ENCODE results near the gene GNG13. TPM values are rescaled to one million over a fixed set of nuclear protein-coding genes. Genes with fewer than 3 reads are reported as not detected.

Gene GNG13
- total RNA-seq, 5 donors from 2014 or later (not counting 1 experiment from before 2014, with no cell fraction given) = not detected

DNA sequence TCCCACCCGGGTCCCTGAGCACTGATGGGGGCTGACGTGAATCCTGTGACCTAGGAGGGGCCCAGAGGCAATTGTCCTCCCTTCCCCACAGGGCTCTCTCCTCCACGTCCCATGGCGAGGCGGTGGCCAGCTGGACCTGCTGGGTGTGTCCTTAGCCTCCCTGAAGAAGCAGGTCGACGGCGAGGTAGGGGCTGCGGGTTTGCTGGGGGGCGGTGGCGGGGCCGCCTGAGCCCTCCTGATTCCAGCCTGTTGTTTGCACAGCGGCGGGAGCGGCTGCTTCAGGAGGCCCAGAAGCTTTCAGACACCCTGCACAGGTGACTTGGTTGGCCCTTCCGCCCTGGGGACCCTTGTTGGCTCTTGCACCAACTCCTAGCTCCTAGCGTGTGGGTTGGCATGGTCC is 10.4 kb downstream of the GNG13 start:
- no peak overlapping the region for H3K27ac ChIP-seq (ENCODE audit: low read length)
- no peak overlapping the region for H3K4me3 ChIP-seq (ENCODE audit: control insufficient read depth in 1 of 2, extremely low read depth in 1 of 2, low read length in 1 of 2)
- H3K27me3 Mint-ChIP-seq = no peaks in the 10 kb centered on the region
- H3K4me3 Mint-ChIP-seq = peak overlapping the region; percentile 53 to 60 (median 59)
- 95% methylated on average over 17 of the region's 17 CpGs for WGBS (ENCODE audit: insufficient coverage)
- H3K27me3 ChIP-seq (replicated peaks in 1 of 2; ENCODE audit: control insufficient read depth in 2 of 2, extremely low read depth in 1 of 2, insufficient read depth in 2 of 2, low read length in 1 of 2) = no peaks in the 10 kb centered on the region
- H3K9me3 ChIP-seq = no peaks in the 10 kb centered on the region
- H3K27ac Mint-ChIP-seq = no peak overlapping the region
- H3K4me1 ChIP-seq (ENCODE audit: control insufficient read depth in 1 of 2, extremely low read depth in 1 of 2, insufficient read depth in 2 of 2, low read length in 2 of 2) = peaks cover 5 to 37% of the 10 kb centered on the region in 2 experiments
- no peaks in the 10 kb centered on the region for H3K9me3 Mint-ChIP-seq
- POLR2A ChIA-PET = no interaction called here
- H3K4me1 Mint-ChIP-seq = peaks cover 0 to 15% (median 7%) of the 10 kb centered on the region in 3 donors
- H3K36me3 ChIP-seq (ENCODE audit: control insufficient read depth in 2 of 2, extremely low read depth in 1 of 2, insufficient read depth in 1 of 2, low read length in 1 of 2) = peaks cover 9% of the 10 kb centered on the region in 2 donors
- DNase-seq (no peak), ATAC-seq (replicated peaks in 1 of 4) (no peak)
- CTCF ChIA-PET = no interaction called here
- peaks cover 6% of the 10 kb centered on the region for H3K36me3 Mint-ChIP-seq

DNA sequence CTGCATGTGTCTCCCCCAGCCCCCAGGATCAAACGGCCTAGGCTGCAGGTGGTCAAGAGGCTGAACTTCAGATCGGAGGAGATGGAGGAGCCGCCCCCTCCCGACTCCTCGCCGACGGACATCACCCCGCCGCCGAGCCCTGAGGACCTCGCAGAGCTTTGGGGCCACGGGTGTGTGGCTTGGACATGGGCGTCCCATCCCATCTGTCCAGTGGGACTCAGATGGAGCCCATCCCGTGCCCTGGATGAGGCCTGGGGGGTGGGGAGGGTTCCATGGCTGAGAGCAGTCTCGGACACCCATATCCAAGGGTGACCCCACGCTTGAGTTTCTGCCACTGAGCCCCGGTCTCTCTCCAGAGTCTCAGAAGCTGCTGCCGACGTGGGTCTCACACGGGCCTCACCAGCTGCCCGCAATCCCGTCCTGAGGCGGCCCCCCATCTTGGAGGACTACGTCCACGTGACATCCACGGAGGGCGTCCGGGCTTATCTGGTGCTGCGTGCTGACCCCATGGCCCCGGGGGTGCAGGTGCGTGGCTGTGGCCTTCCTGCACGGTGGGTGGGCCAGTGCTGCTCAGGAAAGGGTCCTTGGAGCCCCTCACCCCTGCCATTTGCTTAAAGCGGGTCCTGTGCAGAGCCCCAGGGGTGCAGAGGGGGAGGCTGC is 11.2 kb downstream of the GNG13 start:
- CTCF ChIA-PET = no interaction called here

DNA sequence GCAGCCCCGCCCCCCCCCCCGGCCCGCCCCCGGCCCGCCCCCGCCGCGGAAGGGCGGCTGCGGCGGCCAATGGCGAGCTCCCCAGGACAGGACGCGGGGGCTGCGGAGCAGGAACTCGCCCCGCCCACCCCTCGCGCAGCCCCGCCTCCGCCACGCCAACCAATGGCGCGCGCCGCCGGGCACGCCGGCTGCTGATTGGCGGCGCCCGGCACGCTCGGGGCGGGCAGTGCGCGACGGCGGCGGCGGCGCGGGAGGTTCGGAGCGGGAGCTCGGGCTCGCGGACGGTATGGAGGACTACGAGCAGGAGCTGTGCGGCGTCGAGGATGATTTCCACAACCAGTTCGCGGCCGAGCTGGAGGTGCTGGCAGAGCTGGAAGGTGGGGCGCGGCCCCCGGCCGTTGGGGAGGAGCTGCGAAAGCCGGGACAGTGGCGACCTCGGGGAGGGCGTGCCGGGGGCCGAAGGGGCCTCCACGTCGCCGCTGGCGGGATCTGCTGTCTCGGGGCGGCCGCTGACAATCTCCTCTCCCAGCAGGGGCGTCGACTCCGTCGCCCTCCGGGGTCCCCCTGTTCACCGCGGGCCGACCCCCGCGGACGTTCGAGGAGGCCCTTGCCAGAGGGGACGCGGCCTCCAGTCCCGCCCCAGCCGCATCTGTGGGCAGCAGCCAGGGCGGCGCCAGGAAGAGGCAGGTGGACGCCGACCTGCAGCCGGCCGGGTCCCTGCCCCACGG is 12.0 kb downstream of the GNG13 start, which contains the start of gene CHTF18:
CHTF18 (plus strand) TSS at position 222 of the 728 bp plus-strand sequence; CDS start at position 287, 65 bp downstream.
- POLR2A ChIA-PET = interaction anchor here in 1 of 2 donors (1.0 kb wide), 1 partner anchor 48 kb away, joined by 6 read pairs; the partner anchor contains the start of gene CIAO3
- Mint-ChIP-seq H3K27me3 (no peaks in the 10 kb centered on the region), H3K27ac (peak within 1 kb of the TSS; percentile 55 to 64), H3K4me1 (peaks cover 0 to 18% (median 8%) of the 10 kb centered on the region in 3 donors), H3K4me3 (peak within 1 kb of the TSS; percentile 83 to 85 (median 84)), H3K9me3 (no peaks in the 10 kb centered on the region), H3K36me3 (peaks cover 6% of the 10 kb centered on the region)
- CTCF ChIA-PET = interaction anchor here in 1 of 2 donors (1.0 to 1.2 kb wide), 2 partner anchors 60 to 76 kb away, joined by 3 to 4 read pairs; no protein-coding TSS in a partner anchor
- WGBS (ENCODE audit: insufficient coverage) = under 1% methylated on average over 93 of the region's 97 CpGs
- Histone ChIP-seq H3K36me3 (ENCODE audit: control insufficient read depth in 2 of 2, extremely low read depth in 1 of 2, insufficient read depth in 1 of 2, low read length in 1 of 2) (peaks cover 9% of the 10 kb centered on the region in 2 donors), H3K4me3 (ENCODE audit: control insufficient read depth in 1 of 2, extremely low read depth in 1 of 2, low read length in 1 of 2) (peak within 1 kb of the TSS; percentile 69 to 90), H3K27ac (ENCODE audit: low read length) (peak within 1 kb of the TSS; percentile 12), H3K27me3 (replicated peaks in 1 of 2; ENCODE audit: control insufficient read depth in 2 of 2, extremely low read depth in 1 of 2, insufficient read depth in 2 of 2, low read length in 1 of 2) (no peaks in the 10 kb centered on the region), H3K4me1 (ENCODE audit: control insufficient read depth in 1 of 2, extremely low read depth in 1 of 2, insufficient read depth in 2 of 2, low read length in 2 of 2) (peaks cover 5 to 37% of the 10 kb centered on the region in 2 experiments), H3K9me3 (no peaks in the 10 kb centered on the region)
- ATAC-seq (replicated peaks in 1 of 4) (peak; percentile 95 to 96 (median 96)), DNase-seq (peak; percentile 79 to 97 (median 92))

More for the DNA sequence above, 11.2 kb downstream of the GNG13 start:
- H3K4me3 Mint-ChIP-seq = peak overlapping the region in 2 of 3 donors; percentile 53 to 60
- H3K9me3 ChIP-seq = no peaks in the 10 kb centered on the region
- no peak overlapping the region for H3K27ac ChIP-seq (ENCODE audit: low read length)
- peaks cover 0 to 18% (median 8%) of the 10 kb centered on the region in 3 donors for H3K4me1 Mint-ChIP-seq
- ATAC-seq (replicated peaks in 1 of 4) = no peak
- H3K27ac Mint-ChIP-seq = no peak overlapping the region
- H3K27me3 Mint-ChIP-seq = no peaks in the 10 kb centered on the region
- peak overlapping the region; percentile 55 to 58 for H3K4me3 ChIP-seq (ENCODE audit: control insufficient read depth in 1 of 2, extremely low read depth in 1 of 2, low read length in 1 of 2)
- H3K9me3 Mint-ChIP-seq = no peaks in the 10 kb centered on the region
- H3K36me3 ChIP-seq (ENCODE audit: control insufficient read depth in 2 of 2, extremely low read depth in 1 of 2, insufficient read depth in 1 of 2, low read length in 1 of 2) = peaks cover 9% of the 10 kb centered on the region in 2 donors
- WGBS (ENCODE audit: insufficient coverage) = 85% methylated on average over 23 of the region's 33 CpGs
- peaks cover 5 to 37% of the 10 kb centered on the region in 2 experiments for H3K4me1 ChIP-seq (ENCODE audit: control insufficient read depth in 1 of 2, extremely low read depth in 1 of 2, insufficient read depth in 2 of 2, low read length in 2 of 2)
- no peaks in the 10 kb centered on the region for H3K27me3 ChIP-seq (replicated peaks in 1 of 2; ENCODE audit: control insufficient read depth in 2 of 2, extremely low read depth in 1 of 2, insufficient read depth in 2 of 2, low read length in 1 of 2)
- POLR2A ChIA-PET = no interaction called here
- DNase-seq = no peak
- peaks cover 6% of the 10 kb centered on the region for H3K36me3 Mint-ChIP-seq

DNA sequence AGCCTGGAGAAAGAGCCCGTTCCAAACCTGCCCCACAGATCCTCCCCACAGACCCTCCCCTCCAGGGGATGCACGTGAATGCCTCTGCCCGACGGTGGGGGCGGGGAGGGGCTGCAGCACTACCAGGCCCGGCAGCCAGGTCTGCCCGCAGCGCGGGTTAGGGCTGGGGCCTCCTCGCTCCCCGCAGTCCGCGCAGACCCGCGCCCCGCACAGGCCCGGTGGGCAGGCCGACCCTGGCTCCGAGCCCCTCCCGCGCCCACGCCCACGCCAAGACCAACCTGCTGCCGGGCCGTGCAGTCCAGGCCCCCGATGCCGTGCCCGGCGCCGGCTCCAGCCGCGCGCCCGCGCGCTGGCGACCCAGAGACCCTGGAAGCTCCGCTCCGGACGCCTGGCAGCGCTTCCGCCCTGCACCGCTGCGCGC is 12.5 kb downstream of the GNG13 start, which contains the start of gene RPUSD1:
RPUSD1 (minus strand) TSS at position 404 of the 421 bp plus-strand sequence. CDS start 644 bp downstream, outside the sequence.
- under 1% methylated on average over 44 of the region's 45 CpGs for WGBS (ENCODE audit: insufficient coverage)
- H3K4me1 Mint-ChIP-seq = peaks cover 0 to 18% (median 8%) of the 10 kb centered on the region in 3 donors
- Histone ChIP-seq H3K27me3 (replicated peaks in 1 of 2; ENCODE audit: control insufficient read depth in 2 of 2, extremely low read depth in 1 of 2, insufficient read depth in 2 of 2, low read length in 1 of 2) (peaks cover 0 to 5% of the 10 kb centered on the region in 2 experiments), H3K4me1 (ENCODE audit: control insufficient read depth in 1 of 2, extremely low read depth in 1 of 2, insufficient read depth in 2 of 2, low read length in 2 of 2) (peaks cover 5 to 37% of the 10 kb centered on the region in 2 experiments), H3K27ac (ENCODE audit: low read length) (peak within 1 kb of the TSS; percentile 12), H3K36me3 (ENCODE audit: control insufficient read depth in 2 of 2, extremely low read depth in 1 of 2, insufficient read depth in 1 of 2, low read length in 1 of 2) (peaks cover 9% of the 10 kb centered on the region in 2 donors), H3K4me3 (ENCODE audit: control insufficient read depth in 1 of 2, extremely low read depth in 1 of 2, low read length in 1 of 2) (peak within 1 kb of the TSS; percentile 69 to 90), H3K9me3 (no peaks in the 10 kb centered on the region)
- peak within 1 kb of the TSS; percentile 55 to 64 for H3K27ac Mint-ChIP-seq
- ChIA-PET POLR2A (interaction anchor here in 1 of 2 donors (1.0 kb wide), 1 partner anchor 47 kb away, joined by 6 read pairs; the partner anchor contains the start of gene CIAO3), CTCF (interaction anchor here in 1 of 2 donors (1.0 to 1.2 kb wide), 2 partner anchors 60 to 76 kb away, joined by 3 to 4 read pairs; no protein-coding TSS in a partner anchor)
- no peaks in the 10 kb centered on the region for H3K9me3 Mint-ChIP-seq
- H3K27me3 Mint-ChIP-seq = no peaks in the 10 kb centered on the region
- peak within 1 kb of the TSS; percentile 83 to 85 (median 84) for H3K4me3 Mint-ChIP-seq
- peaks cover 6% of the 10 kb centered on the region for H3K36me3 Mint-ChIP-seq
- DNase-seq (peak in 2 of 35 experiments; percentile 16 to 59), ATAC-seq (replicated peaks in 1 of 4) (peak; percentile 10 to 34 (median 26))

DNA sequence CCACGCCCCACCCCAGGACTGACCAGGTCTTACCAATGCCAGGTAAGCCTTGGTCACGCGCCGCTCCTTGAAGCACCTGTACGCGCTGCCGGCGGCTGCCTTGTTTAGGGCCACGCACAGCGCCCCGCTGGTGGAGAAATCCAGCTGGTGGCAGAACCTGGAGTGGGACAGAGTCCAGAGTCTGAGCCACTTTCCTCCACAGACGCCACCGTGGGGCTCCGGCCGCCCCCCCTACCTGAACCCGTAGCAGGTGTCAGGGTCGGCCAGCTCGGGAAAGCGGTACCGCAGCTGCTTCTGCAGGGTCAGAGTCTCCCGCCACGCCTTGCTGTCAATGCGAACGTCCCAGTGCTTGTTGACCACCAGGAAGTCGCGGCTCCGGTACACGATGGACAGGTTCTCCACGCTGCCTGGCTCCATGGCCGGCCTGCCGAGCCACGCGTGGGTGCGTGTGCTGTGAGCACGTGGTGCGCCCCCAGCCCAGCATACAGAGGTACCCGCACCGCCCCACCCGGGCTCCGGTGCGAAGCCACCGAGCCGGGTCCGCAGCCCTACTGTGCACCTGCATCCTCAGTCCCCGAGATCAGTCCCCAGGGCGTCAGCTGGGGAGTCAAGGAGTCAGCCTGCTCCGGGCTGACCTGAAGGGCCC is 13.1 kb downstream of the GNG13 start:
- Mint-ChIP-seq H3K9me3 (no peaks in the 10 kb centered on the region), H3K4me1 (peaks cover 0 to 18% (median 8%) of the 10 kb centered on the region in 3 donors), H3K4me3 (peak overlapping the region; percentile 83 to 85 (median 84)), H3K27ac (peak overlapping the region; percentile 55 to 64), H3K27me3 (no peaks in the 10 kb centered on the region), H3K36me3 (peaks cover 6% of the 10 kb centered on the region)
- ATAC-seq (replicated peaks in 1 of 4) (no peak), DNase-seq (no peak)
- CTCF ChIA-PET = no interaction called here
- Histone ChIP-seq H3K4me1 (ENCODE audit: control insufficient read depth in 1 of 2, extremely low read depth in 1 of 2, insufficient read depth in 2 of 2, low read length in 2 of 2) (peaks cover 5 to 37% of the 10 kb centered on the region in 2 experiments), H3K36me3 (ENCODE audit: control insufficient read depth in 2 of 2, extremely low read depth in 1 of 2, insufficient read depth in 1 of 2, low read length in 1 of 2) (peaks cover 9% of the 10 kb centered on the region in 2 donors), H3K4me3 (ENCODE audit: control insufficient read depth in 1 of 2, extremely low read depth in 1 of 2, low read length in 1 of 2) (peak overlapping the region; percentile 69 to 90), H3K27me3 (replicated peaks in 1 of 2; ENCODE audit: control insufficient read depth in 2 of 2, extremely low read depth in 1 of 2, insufficient read depth in 2 of 2, low read length in 1 of 2) (peaks cover 0 to 10% of the 10 kb centered on the region in 2 experiments), H3K27ac (ENCODE audit: low read length) (no peak overlapping the region), H3K9me3 (no peaks in the 10 kb centered on the region)
- POLR2A ChIA-PET = no interaction called here
- WGBS (ENCODE audit: insufficient coverage) = 43% methylated on average over 46 of the region's 47 CpGs
